Lower lobe of right lung (tissue), 2 donors: ENCODE data around the gene CDKAL1. TPM values are rescaled to one million over a fixed set of nuclear protein-coding genes. Genes with fewer than 3 reads are reported as not detected.

Source experiments
- ATAC-seq, 2 donors: fragments of 200-7000 bp; cut with Tn5 transposase; one replicate each; pipeline ENCODE4 v1.9.1; 2020 to 2022; ENCODE audit warnings: mild to moderate bottlenecking in 2 of 2, moderate library complexity in 2 of 2
- DNase-seq: peaks from one replicate; pipeline ENCODE4 v3.0.0-alpha.2; 2020
- H3K27ac ChIP-seq: fragments of 200-600 bp; one replicate; pipeline ENCODE4 v1.8.0; 2022
- H3K27me3 ChIP-seq: fragments of 200-600 bp; one replicate; pipeline ENCODE4 v1.8.0; 2022; ENCODE audit warnings: low read depth
- H3K36me3 ChIP-seq: fragments of 200-600 bp; one replicate; pipeline ENCODE4 v1.8.0; 2022; ENCODE audit warnings: mild to moderate bottlenecking
- H3K4me1 ChIP-seq: fragments of 200-600 bp; one replicate; pipeline ENCODE4 v1.8.0; 2022
- H3K4me3 ChIP-seq: fragments of 200-600 bp; one replicate; pipeline ENCODE4 v1.8.0; 2022; ENCODE audit warnings: mild to moderate bottlenecking
- H3K9me3 ChIP-seq: fragments of 200-600 bp; one replicate; pipeline ENCODE4 v1.8.0; 2022
- CTCF ChIP-seq: fragments of 200-600 bp; IDR thresholded peaks from one replicate; pipeline ENCODE4 v1.8.0; 2022; ENCODE audit warnings: antibody characterized with exemption, mild to moderate bottlenecking
- intact Hi-C: fragments of 100-400 bp; cut with DNase I; formaldehyde crosslinking; loops from one replicate; pipeline ENCODE4 v1.11.0; 2022
- long read RNA-seq: library from polyadenylated mRNA; unstranded; transcript quantifications from one replicate; pipeline ENCODE4 v2.0.0, GENCODE V29; 2021
- total RNA-seq: library from RNA; stranded (reverse); fragmentation: NEBNext Ultra II Directional; extraction: Animal tissue kit (Norgen Biotek cat#: 25700); gene quantifications from one replicate; pipeline ENCODE4 v1.2.1, GENCODE V29; 2021
- donor health status: DM: no; HTN: yes; CAD: no; lungs with severe emphysema.

Gene CDKAL1
- 16.0 TPM for total RNA-seq
- long read RNA-seq, transcript CDKAL1-201 (16 exons, 3,272 nt): major isoform, 8 of 23 reads
- long read RNA-seq, partial matches to known transcripts: 4 of 23 reads
- long read RNA-seq, other reads (novel, unspliced or antisense): 11 of 23 reads

- Histone ChIP-seq H3K9me3 (no peaks in the 10 kb centered on the region), H3K27me3 (no peaks in the 10 kb centered on the region), H3K4me3 (peak within 1 kb of the TSS; percentile 67), H3K4me1 (peaks cover 16% of the 10 kb centered on the region), H3K27ac (peak within 1 kb of the TSS; percentile 80), H3K36me3 (no peaks in the 10 kb centered on the region)
- DNase-seq (peak; percentile 90), ATAC-seq (peak; percentile 95 to 97)
- intact Hi-C loops: no loop called here
- TF ChIP-seq CTCF: no peak
Measured at GRCh38 chr6:20534295-20535262, at the start of gene CDKAL1. CDKAL1 (plus strand) TSS chr6:20534457; CDS start chr6:20546351, 11,894 bp downstream.

GRCh38 chr6:20486641-20487040 lies 47.6 kb upstream of the CDKAL1 start:
- intact Hi-C loops: no loop called here
- no peak for ATAC-seq
- no peak for TF ChIP-seq CTCF
- Histone ChIP-seq H3K4me1 (no peaks in the 10 kb centered on the region), H3K36me3 (peaks cover 38% of the 10 kb centered on the region), H3K27ac (no peak overlapping the region), H3K9me3 (no peaks in the 10 kb centered on the region), H3K27me3 (no peaks in the 10 kb centered on the region), H3K4me3 (no peak overlapping the region)
- DNase-seq: no peak

- no peak overlapping the region for H3K27ac ChIP-seq
- no peak for TF ChIP-seq CTCF
- no peaks in the 10 kb centered on the region for H3K27me3 ChIP-seq
- intact Hi-C loops: no loop called here
- ATAC-seq (no peak), DNase-seq (no peak)
- H3K4me3 ChIP-seq: no peak overlapping the region
- no peaks in the 10 kb centered on the region for H3K4me1 ChIP-seq
- H3K9me3 ChIP-seq: no peaks in the 10 kb centered on the region
- H3K36me3 ChIP-seq: peaks cover 35% of the 10 kb centered on the region
Measured at GRCh38 chr6:20487669-20488375, 46.4 kb upstream of the CDKAL1 start.

- peaks cover 35% of the 10 kb centered on the region for H3K36me3 ChIP-seq
- intact Hi-C loops: no loop called here
- no peak for DNase-seq
- no peak overlapping the region for H3K27ac ChIP-seq
- no peaks in the 10 kb centered on the region for H3K4me1 ChIP-seq
- no peak for ATAC-seq
- H3K9me3 ChIP-seq: no peaks in the 10 kb centered on the region
- no peak overlapping the region for H3K4me3 ChIP-seq
- TF ChIP-seq CTCF: no peak
- no peaks in the 10 kb centered on the region for H3K27me3 ChIP-seq
Measured at GRCh38 chr6:20490591-20490990, 43.7 kb upstream of the CDKAL1 start.

GRCh38 chr6:20492099-20492498 lies 42.2 kb upstream of the CDKAL1 start:
- Histone ChIP-seq H3K27ac (no peak overlapping the region), H3K9me3 (no peaks in the 10 kb centered on the region), H3K27me3 (no peaks in the 10 kb centered on the region), H3K36me3 (peaks cover 35% of the 10 kb centered on the region), H3K4me1 (no peaks in the 10 kb centered on the region), H3K4me3 (no peak overlapping the region)
- ATAC-seq: no peak
- TF ChIP-seq CTCF: no peak
- no peak for DNase-seq
- intact Hi-C loops: no loop called here
